Astrocyte of the spinal cord (primary cell): ENCODE measurements around the gene CDCA3.

ENCODE experiments used
- DNase-seq: peaks from one replicate; pipeline ENCODE4 v3.0.0; 2011; ENCODE audit warnings: low read depth, low spot score
- H3K4me3 ChIP-seq: 2 replicates; pipeline ENCODE4 v1.5.1; 2011; ENCODE audit warnings: low read depth, mild to moderate bottlenecking, low read length, moderate library complexity
- in situ Hi-C: cut with HindIII; loops from 2 replicates; pipeline ENCODE4 v1.10.0; 2017; ENCODE audit warnings: low sequenced_read_pairs
- TF ChIP-seq, protein P1 (sequence below): IDR thresholded peaks from 2 replicates; pipeline ENCODE4 v1.5.1; 2012; ENCODE audit warnings: low read depth, mild to moderate bottlenecking, low read length, inconsistent platforms

Gene CDCA3

GRCh38 chr12:6818645-6819044, 32.4 kb downstream of the CDCA3 start:
- DNase-seq: no peak
- TF ChIP-seq, protein P1, sequence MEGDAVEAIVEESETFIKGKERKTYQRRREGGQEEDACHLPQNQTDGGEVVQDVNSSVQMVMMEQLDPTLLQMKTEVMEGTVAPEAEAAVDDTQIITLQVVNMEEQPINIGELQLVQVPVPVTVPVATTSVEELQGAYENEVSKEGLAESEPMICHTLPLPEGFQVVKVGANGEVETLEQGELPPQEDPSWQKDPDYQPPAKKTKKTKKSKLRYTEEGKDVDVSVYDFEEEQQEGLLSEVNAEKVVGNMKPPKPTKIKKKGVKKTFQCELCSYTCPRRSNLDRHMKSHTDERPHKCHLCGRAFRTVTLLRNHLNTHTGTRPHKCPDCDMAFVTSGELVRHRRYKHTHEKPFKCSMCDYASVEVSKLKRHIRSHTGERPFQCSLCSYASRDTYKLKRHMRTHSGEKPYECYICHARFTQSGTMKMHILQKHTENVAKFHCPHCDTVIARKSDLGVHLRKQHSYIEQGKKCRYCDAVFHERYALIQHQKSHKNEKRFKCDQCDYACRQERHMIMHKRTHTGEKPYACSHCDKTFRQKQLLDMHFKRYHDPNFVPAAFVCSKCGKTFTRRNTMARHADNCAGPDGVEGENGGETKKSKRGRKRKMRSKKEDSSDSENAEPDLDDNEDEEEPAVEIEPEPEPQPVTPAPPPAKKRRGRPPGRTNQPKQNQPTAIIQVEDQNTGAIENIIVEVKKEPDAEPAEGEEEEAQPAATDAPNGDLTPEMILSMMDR: no peak
- no peak overlapping the region for H3K4me3 ChIP-seq
- in situ Hi-C loops: no loop called here

DNA sequence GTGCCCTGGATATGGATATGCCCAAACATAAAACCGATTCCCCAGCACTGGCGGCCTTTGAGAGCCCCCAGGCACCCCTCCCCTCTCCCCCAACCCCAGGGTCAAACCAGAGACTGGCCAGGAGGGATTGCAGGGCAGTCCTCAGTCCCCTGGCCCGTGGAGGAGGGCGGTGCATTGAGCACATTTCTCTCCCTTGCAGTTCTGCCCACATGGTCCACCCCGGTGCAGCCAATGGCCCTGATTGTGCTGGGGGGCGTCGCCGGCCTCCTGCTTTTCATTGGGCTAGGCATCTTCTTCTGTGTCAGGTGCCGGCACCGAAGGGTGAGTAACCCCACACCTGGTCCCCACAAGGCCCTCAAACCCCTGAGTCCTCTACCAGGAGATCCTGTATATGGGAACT, 32.9 kb downstream of the CDCA3 start:
- TF ChIP-seq, protein P1: no peak
- in situ Hi-C loops: no loop called here
- no peak for DNase-seq
- no peak overlapping the region for H3K4me3 ChIP-seq

DNA sequence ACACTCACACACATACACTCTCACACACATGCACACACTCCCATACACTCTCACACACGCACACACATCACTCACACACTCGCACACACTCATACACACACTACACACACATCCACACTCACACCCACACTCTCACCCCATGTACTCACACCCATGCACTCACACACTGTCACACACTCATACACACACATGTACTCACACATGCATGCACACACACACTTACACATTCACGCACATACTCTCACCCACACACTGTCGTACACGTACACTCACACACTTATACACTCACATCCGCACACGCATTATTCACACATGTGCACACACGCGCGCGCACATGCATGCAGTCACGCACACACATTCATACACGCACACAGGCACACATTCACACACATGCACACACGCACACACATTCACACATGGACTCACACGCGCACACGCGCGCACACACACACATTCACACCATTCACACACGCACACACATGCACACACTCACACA, 33.4 kb downstream of the CDCA3 start:
- H3K4me3 ChIP-seq: no peak overlapping the region
- in situ Hi-C loops: no loop called here
- TF ChIP-seq, protein P1: no peak
- DNase-seq: no peak

- in situ Hi-C loops: no loop called here
- no peak for DNase-seq
- TF ChIP-seq, protein P1: no peak
- no peak overlapping the region for H3K4me3 ChIP-seq
These were observed 34.0 kb downstream of the CDCA3 start for GRCh38 chr12:6817098-6817497.

GRCh38 chr12:6816598-6816997, 34.5 kb downstream of the CDCA3 start:
- no peak for DNase-seq
- no peak overlapping the region for H3K4me3 ChIP-seq
- in situ Hi-C loops: no loop called here
- TF ChIP-seq, protein P1: no peak

DNA sequence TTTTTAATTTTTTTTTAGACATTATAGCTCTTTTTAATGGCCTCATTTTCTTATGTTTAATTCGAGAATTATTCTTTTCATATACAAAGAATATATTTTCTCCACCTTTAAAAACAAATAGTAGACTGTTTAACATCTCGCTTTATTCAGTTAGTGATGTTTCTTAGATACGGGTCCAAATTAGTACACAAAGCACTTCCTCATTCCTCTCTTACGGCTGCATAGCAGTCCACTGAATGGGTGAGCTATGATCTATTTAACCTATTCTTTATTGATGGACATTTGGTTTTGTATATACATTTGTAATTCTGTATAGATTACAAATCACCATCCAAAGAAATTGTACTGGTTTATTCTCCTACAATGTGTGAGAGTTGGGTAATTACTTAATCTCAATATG, 37.7 kb downstream of the CDCA3 start:
- in situ Hi-C loops: no loop called here
- no peak for DNase-seq
- no peak overlapping the region for H3K4me3 ChIP-seq
- TF ChIP-seq, protein P1: no peak

GRCh38 chr12:6810758-6811157, 40.3 kb downstream of the CDCA3 start:
- TF ChIP-seq, protein P1: no peak
- in situ Hi-C loops: no loop called here

More at GRCh38 chr12:6810758-6811157, 40.3 kb downstream of the CDCA3 start:
- no peak for DNase-seq
- no peak overlapping the region for H3K4me3 ChIP-seq
